ENCODE results near the gene MAP3K20. TPM values are rescaled to one million over a fixed set of nuclear protein-coding genes. Genes with fewer than 3 reads are reported as not detected.

Gene MAP3K20
- total RNA-seq, 1 donor from 2014 or later = 466 TPM

GRCh38 chr2:173079973-173080860 is 4.6 kb downstream of the MAP3K20 start:
- TF ChIP-seq CTCF (IDR thresholded peaks at IDR 0.05; ENCODE audit: borderline replicate concordance) = no peak
- Histone ChIP-seq H3K27ac (replicated peaks) (peak overlapping the region; percentile 29), H3K4me1 (peaks cover 75% of the 10 kb centered on the region), H3K27me3 (ENCODE audit: low read depth) (no peaks in the 10 kb centered on the region), H3K4me3 (no peak overlapping the region), H3K36me3 (no peaks in the 10 kb centered on the region), H3K9me3 (replicated peaks) (no peaks in the 10 kb centered on the region)
- intact Hi-C loops (cut with micrococcal nuclease) = loop anchor here (10.0 kb wide), 1 partner anchor 125 kb away; no protein-coding TSS in a partner anchor
- no peak for DNase-seq

DNA sequence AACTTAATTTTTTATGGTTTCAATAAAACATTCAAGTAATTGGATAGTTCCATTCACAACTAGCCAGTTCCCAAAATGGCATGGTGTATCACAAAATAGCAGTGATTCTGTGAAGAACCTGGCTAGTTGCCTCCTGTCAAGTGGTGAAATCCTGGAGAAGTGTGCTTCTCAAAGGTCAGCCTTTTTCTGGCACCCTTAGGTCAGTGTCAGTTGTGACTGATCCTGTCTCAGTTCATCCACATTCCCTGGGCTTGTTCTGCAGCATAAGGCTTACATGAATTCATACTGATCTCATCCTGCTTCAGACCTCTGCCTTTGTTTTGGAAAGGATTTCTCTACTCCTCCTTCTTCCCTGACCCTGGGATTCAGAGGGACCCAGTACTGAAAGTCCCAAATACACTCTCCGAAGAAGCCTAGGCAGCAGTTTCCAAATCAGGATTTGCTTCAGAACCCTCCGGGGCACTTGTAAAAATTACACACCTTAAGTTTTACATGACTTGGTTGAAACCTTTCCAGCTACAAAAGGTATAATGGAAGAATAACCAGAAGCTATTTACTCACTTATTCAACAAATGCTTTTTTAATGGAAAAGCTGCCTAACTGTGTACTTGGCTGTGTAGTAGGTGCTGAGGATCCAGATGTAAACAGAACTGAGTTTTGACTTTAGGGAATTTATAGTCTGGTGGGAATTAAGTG is 11.0 kb downstream of the MAP3K20 start:
- no peak for DNase-seq
- intact Hi-C loops (cut with micrococcal nuclease) = no loop called here
- Histone ChIP-seq H3K4me3 (no peak overlapping the region), H3K27me3 (ENCODE audit: low read depth) (no peaks in the 10 kb centered on the region), H3K27ac (replicated peaks) (peak overlapping the region; percentile 85), H3K4me1 (peaks cover 85% of the 10 kb centered on the region), H3K36me3 (peaks cover 5% of the 10 kb centered on the region), H3K9me3 (replicated peaks) (no peaks in the 10 kb centered on the region)
- no peak for TF ChIP-seq CTCF (IDR thresholded peaks at IDR 0.05; ENCODE audit: borderline replicate concordance)

GRCh38 chr2:173087214-173087581 is 11.6 kb downstream of the MAP3K20 start:
- no peak for DNase-seq
- Histone ChIP-seq H3K36me3 (peaks cover 10% of the 10 kb centered on the region), H3K9me3 (replicated peaks) (no peaks in the 10 kb centered on the region), H3K4me1 (peaks cover 90% of the 10 kb centered on the region), H3K4me3 (no peak overlapping the region), H3K27me3 (ENCODE audit: low read depth) (no peaks in the 10 kb centered on the region), H3K27ac (replicated peaks) (peak overlapping the region; percentile 85)
- intact Hi-C loops (cut with micrococcal nuclease) = no loop called here
- TF ChIP-seq CTCF (IDR thresholded peaks at IDR 0.05; ENCODE audit: borderline replicate concordance) = no peak

- DNase-seq = no peak
- Histone ChIP-seq H3K4me1 (peaks cover 88% of the 10 kb centered on the region), H3K36me3 (peaks cover 17% of the 10 kb centered on the region), H3K4me3 (no peak overlapping the region), H3K9me3 (replicated peaks) (no peaks in the 10 kb centered on the region), H3K27ac (replicated peaks) (peak overlapping the region; percentile 85), H3K27me3 (ENCODE audit: low read depth) (no peaks in the 10 kb centered on the region)
- no peak for TF ChIP-seq CTCF (IDR thresholded peaks at IDR 0.05; ENCODE audit: borderline replicate concordance)
- intact Hi-C loops (cut with micrococcal nuclease) = no loop called here
Observed at GRCh38 chr2:173087793-173088496, 12.3 kb downstream of the MAP3K20 start.

DNA sequence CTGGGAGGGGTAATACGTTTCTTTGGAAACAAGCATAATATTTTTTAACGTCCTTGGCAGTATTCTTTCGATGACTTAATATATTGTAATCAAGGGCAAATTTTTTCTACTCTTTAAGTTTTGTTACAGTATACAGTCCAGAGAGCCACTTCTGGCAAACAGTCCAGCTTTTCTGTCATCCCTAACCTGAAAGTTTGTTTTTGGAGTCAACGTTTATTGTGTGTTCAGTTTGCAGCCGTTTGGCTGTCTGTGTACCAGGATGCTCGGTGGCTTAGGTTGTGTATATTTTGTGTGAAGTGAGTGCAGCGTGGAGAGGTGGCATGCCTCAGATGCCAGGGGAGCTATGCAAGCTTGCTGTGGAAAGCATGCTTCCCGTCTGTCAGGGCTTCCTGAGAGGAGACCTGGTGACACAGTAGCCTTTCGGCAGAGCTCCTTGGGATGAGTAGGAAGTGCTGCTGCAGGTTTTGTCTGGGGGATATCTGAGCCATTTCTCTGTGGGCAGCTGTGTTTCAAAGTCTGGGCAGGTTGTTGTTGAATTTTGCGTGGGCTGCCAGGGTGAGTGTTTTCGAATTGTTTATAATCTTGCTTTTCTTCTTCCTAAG is 14.7 kb downstream of the MAP3K20 start:
- no peak for TF ChIP-seq CTCF (IDR thresholded peaks at IDR 0.05; ENCODE audit: borderline replicate concordance)
- Histone ChIP-seq H3K27ac (replicated peaks) (peak overlapping the region; percentile 85), H3K4me1 (peaks cover 78% of the 10 kb centered on the region), H3K27me3 (ENCODE audit: low read depth) (no peaks in the 10 kb centered on the region), H3K9me3 (replicated peaks) (no peaks in the 10 kb centered on the region), H3K4me3 (peak overlapping the region; percentile 54), H3K36me3 (peaks cover 28% of the 10 kb centered on the region)
- intact Hi-C loops (cut with micrococcal nuclease) = loop anchor here (5.0 kb wide), 1 partner anchor 122 kb away; no protein-coding TSS in a partner anchor
- peak; percentile 30 for DNase-seq
